CD4-positive, alpha-beta memory T cell (primary cell): Measurements from ENCODE around the gene COL8A2. TPM values are rescaled to one million over a fixed set of nuclear protein-coding genes. Genes with fewer than 3 reads are reported as not detected.

ENCODE experiments used
- CTCF ChIA-PET: fragments of 350-600 bp; sonication (Branson Sonifier 250); formaldehyde crosslinking; loops from one replicate; lab custom pipeline; 2021; ENCODE audit warnings: inconsistent platforms; ENCODE audit not compliant: partially characterized antibody; lab: Charles Lee
- POLR2A ChIA-PET: fragments of 350-600 bp; sonication (Branson Sonifier 250); formaldehyde crosslinking; loops from one replicate; lab custom pipeline; 2021; ENCODE audit not compliant: partially characterized antibody; lab: Charles Lee
- DNase-seq, 5 donors: peaks; one replicate each; pipeline versions ENCODE4 v3.0.0 to v3.0.0-alpha.2; 2020 to 2022; ENCODE audit warnings: mixed read lengths in 1 of 5
- H3K27ac ChIP-seq: one replicate; pipeline ENCODE4 v1.7.0; 2013; ENCODE audit warnings: low read depth, low read length
- H3K27me3 ChIP-seq: 2 replicates; pipeline ENCODE4 v1.7.0; 2013; ENCODE audit warnings: mild to moderate bottlenecking, low read length, moderate library complexity; ENCODE audit not compliant: insufficient read depth
- H3K36me3 ChIP-seq: 2 replicates; pipeline ENCODE4 v1.7.0; 2013; ENCODE audit warnings: mild to moderate bottlenecking, low read length, moderate library complexity; ENCODE audit not compliant: insufficient read depth
- H3K4me1 ChIP-seq: 2 replicates; pipeline ENCODE4 v1.7.0; 2013; ENCODE audit warnings: mild to moderate bottlenecking, low read length, moderate library complexity; ENCODE audit not compliant: insufficient read depth
- H3K4me3 ChIP-seq, 2 donors: one replicate each; pipeline ENCODE4 v1.7.0; 2013; ENCODE audit warnings: low read length in 2 of 2, mild to moderate bottlenecking in 1 of 2
- H3K9me3 ChIP-seq, 2 donors: one replicate each; pipeline ENCODE4 v1.7.0; 2013; ENCODE audit warnings: low read length in 2 of 2, control low read depth in 1 of 2; ENCODE audit not compliant: control insufficient read depth in 1 of 2
- H3K27ac Mint-ChIP-seq, 7 donors: one replicate each; pipeline ENCODE4 v1.8.0; 2020 to 2021; ENCODE audit warnings: mixed read lengths in 7 of 7, mild to moderate bottlenecking in 6 of 7, inconsistent platforms in 3 of 7, moderate library complexity in 3 of 7
- H3K27me3 Mint-ChIP-seq, 2 donors: one replicate each; pipeline ENCODE4 v1.8.0; 2020 to 2021; ENCODE audit warnings: mixed read lengths in 2 of 2
- H3K36me3 Mint-ChIP-seq, 2 donors: one replicate each; pipeline ENCODE4 v1.8.0; 2020 to 2021; ENCODE audit warnings: mixed read lengths in 2 of 2, inconsistent platforms in 1 of 2, mild to moderate bottlenecking in 1 of 2
- H3K4me1 Mint-ChIP-seq, 4 donors: one replicate each; pipeline ENCODE4 v1.8.0; 2020 to 2021; ENCODE audit warnings: mixed read lengths in 4 of 4, mild to moderate bottlenecking in 1 of 4
- H3K4me3 Mint-ChIP-seq, 8 donors: one replicate each; pipeline ENCODE4 v1.8.0; 2020 to 2021; ENCODE audit warnings: mixed read lengths in 8 of 8, mild to moderate bottlenecking in 7 of 8, moderate library complexity in 6 of 8, inconsistent platforms in 3 of 8
- H3K9me3 Mint-ChIP-seq, 8 donors: one replicate each; pipeline ENCODE4 v1.8.0; 2020 to 2021; ENCODE audit warnings: mixed read lengths in 8 of 8, mild to moderate bottlenecking in 5 of 8, inconsistent platforms in 3 of 8, moderate library complexity in 1 of 8
- intact Hi-C: fragments of 100-400 bp; cut with micrococcal nuclease; formaldehyde crosslinking; loops from one replicate; pipeline ENCODE4 v1.15.1; 2023
- polyA plus RNA-seq, 2 donors: library from polyadenylated mRNA; unstranded; fragments of 300-500 nt; fragmentation: Illumina TruSeq; gene quantifications; one replicate each; pipeline ENCODE4 v1.2.3, GENCODE V29; 2021
- total RNA-seq, 2 experiments: library from RNA; stranded (reverse); gene quantifications; one replicate each; pipeline ENCODE4 v1.2.3, GENCODE V29; 2021

Gene COL8A2
- total and polyA plus RNA-seq, 4 experiments from 2014 or later: 0.25 to 0.26 TPM; not detected in 2

DNA sequence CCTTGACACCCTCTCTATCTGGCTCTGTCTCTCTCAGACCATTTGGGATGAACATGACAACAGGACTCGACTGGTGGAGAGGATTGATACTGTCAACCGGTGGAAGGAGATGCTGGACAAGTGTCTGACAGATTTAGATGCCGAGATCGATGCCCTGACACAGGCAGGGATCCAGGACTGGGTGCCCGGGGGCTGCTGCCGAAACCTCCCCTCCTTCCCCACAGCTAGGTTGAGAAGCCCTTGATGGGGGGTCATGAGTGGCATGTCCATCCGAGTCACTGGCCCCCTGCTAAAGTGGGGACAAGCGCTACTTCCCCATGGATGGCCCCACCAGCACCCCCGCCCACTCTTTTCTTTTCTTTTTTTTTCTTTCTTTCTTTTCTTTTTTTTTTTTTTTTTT lies 39.9 kb downstream of the COL8A2 start:
- Histone ChIP-seq H3K9me3 (no peaks in the 10 kb centered on the region), H3K27ac (no peak overlapping the region), H3K4me3 (no peak overlapping the region), H3K4me1 (peaks cover 14% of the 10 kb centered on the region), H3K36me3 (no peaks in the 10 kb centered on the region), H3K27me3 (no peaks in the 10 kb centered on the region)
- Mint-ChIP-seq H3K27me3 (peaks cover 12 to 23% of the 10 kb centered on the region in 2 donors), H3K4me3 (no peak overlapping the region), H3K4me1 (peaks cover 9 to 16% (median 11%) of the 10 kb centered on the region in 4 donors), H3K9me3 (no peaks in the 10 kb centered on the region), H3K36me3 (peaks cover 0 to 6% of the 10 kb centered on the region in 2 donors), H3K27ac (peak overlapping the region in 1 of 7 donors; percentile 40)
- intact Hi-C loops: loop anchor here (5.0 kb wide), 1 partner anchor 302 kb away; the partner anchor contains the start of gene STK40
- ChIA-PET POLR2A (no interaction called here), CTCF (no interaction called here)
- DNase-seq: no peak

DNA sequence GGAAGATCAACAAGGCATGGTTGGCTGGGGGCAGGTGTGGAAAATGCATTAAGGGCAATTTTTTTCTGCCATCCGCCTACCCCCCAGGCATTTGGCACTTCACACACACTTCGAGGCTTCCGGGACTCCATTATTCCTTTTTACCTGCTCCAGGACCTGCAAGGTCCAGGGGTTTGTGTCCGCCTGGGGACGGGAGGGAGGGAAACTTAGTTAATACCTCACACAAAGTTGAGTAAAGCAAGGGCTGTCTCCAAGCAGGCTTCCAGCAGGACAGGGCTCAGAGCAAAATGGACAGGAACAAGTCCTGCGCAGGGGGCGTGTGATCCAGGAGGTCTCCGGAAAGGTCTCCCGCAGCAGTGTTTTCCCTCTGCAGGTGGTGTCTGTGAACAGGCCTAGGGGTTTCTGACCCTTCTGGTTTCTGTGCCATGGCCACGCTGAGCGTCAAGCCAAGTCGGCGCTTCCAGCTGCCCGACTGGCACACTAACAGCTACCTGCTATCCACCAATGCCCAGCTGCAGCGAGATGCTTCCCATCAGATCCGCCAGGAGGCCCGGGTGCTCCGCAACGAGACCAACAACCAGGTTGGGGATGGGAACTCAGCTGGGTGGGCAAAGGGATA lies 40.4 kb downstream of the COL8A2 start:
- no peak for DNase-seq
- Mint-ChIP-seq H3K27me3 (peaks cover 12 to 24% of the 10 kb centered on the region in 2 donors), H3K4me3 (peak overlapping the region in 1 of 8 donors; percentile 31), H3K4me1 (peaks cover 5 to 11% (median 6%) of the 10 kb centered on the region in 4 donors), H3K27ac (peak overlapping the region in 2 of 7 donors; percentile 15 to 40), H3K36me3 (peaks cover 0 to 4% of the 10 kb centered on the region in 2 donors), H3K9me3 (no peaks in the 10 kb centered on the region)
- intact Hi-C loops: loop anchor here (5.0 kb wide), 1 partner anchor 303 kb away; the partner anchor contains the start of gene STK40
- POLR2A ChIA-PET: no interaction called here
- Histone ChIP-seq H3K36me3 (no peaks in the 10 kb centered on the region), H3K27ac (no peak overlapping the region), H3K4me3 (no peak overlapping the region), H3K27me3 (no peaks in the 10 kb centered on the region), H3K9me3 (no peaks in the 10 kb centered on the region), H3K4me1 (peaks cover 9% of the 10 kb centered on the region)
- CTCF ChIA-PET: no interaction called here

DNA sequence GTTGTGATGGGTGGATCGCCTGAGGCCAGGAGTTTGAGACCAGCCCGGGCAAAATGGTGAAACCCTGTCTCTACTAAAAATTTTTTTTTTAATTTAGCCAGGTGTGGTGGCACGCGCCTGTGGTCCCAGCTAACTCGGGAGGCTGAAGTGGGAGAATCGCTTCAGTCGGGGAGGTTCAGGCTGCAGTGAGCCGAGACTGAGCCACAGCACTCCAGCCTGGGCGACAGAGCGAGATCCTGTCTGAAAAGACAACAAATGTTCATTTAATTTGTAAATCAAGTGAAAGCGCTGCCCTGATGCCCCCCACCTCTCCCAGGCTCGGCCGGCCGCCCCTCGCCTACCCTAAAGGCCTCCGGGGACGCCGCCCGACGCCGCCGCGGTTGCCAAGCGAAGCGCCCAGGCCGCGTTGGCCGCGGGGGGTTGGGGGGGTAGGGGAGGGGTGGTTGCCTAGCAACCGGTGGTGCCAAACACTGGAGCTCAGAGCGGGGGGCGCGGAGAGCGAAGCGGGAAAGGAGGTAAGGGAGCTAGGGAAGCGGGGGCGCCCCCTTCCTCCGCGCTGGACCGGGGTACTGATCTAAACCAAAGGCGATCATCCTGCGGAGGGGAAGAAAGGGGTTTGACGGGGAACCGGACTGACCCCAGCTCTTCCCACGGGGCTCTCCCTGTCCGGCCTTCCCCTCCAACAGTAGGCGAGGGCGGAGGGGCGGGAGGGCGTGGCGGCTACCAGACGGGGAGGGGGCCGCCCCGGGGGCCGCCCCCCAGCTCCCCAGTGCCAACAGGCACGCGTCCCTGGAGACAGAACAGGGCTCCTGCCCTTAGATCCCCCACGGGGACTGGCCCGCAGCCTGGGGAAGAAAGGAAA lies 41.2 kb downstream of the COL8A2 start, which contains the start of gene TEKT2:
Gene TEKT2, plus strand, starts transcription at position 460 of the 862 bp plus-strand sequence. CDS start 828 bp downstream, outside the sequence.
- H3K4me3 ChIP-seq: no peak within 1 kb of the TSS
- peaks cover 6% of the 10 kb centered on the region for H3K4me1 ChIP-seq
- H3K4me3 Mint-ChIP-seq: peak within 1 kb of the TSS in 1 of 8 donors; percentile 31

DNA sequence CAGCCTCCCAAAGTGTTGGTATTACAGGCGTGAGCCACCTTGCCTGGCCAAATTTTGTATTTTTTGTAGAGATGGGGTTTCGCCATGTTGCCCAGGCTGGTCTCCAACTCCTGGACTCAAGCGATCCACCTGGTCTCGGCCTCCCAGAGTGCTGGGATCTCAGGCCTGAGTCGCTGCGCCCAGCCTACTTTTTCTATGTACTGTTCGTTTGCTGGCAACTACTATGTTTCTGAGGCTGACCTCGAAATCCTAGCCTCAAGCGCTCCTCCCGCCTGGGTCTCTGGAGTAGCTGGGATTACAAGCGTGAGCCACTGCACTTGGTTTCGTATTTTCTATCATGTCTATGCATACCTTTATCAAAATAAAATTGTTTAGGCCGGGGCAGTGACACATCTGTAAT lies 41.8 kb downstream of the COL8A2 start:
- Histone ChIP-seq H3K9me3 (no peaks in the 10 kb centered on the region), H3K27me3 (no peaks in the 10 kb centered on the region), H3K36me3 (no peaks in the 10 kb centered on the region), H3K4me1 (peaks cover 2% of the 10 kb centered on the region), H3K4me3 (no peak overlapping the region), H3K27ac (no peak overlapping the region)
- Mint-ChIP-seq H3K36me3 (no peaks in the 10 kb centered on the region), H3K4me1 (peaks cover 0 to 4% (median under 1%) of the 10 kb centered on the region in 4 donors), H3K9me3 (no peaks in the 10 kb centered on the region), H3K4me3 (no peak overlapping the region), H3K27ac (no peak overlapping the region), H3K27me3 (peaks cover 14 to 27% of the 10 kb centered on the region in 2 donors)
- intact Hi-C loops: no loop called here
- DNase-seq: no peak
- ChIA-PET POLR2A (no interaction called here), CTCF (no interaction called here)

More for the DNA sequence above, 41.2 kb downstream of the COL8A2 start, which contains the start of gene TEKT2:
- ChIA-PET CTCF (no interaction called here), POLR2A (no interaction called here)
- Histone ChIP-seq H3K9me3 (no peaks in the 10 kb centered on the region), H3K27ac (no peak within 1 kb of the TSS), H3K36me3 (no peaks in the 10 kb centered on the region), H3K27me3 (no peaks in the 10 kb centered on the region)
- intact Hi-C loops: no loop called here
- Mint-ChIP-seq H3K36me3 (no peaks in the 10 kb centered on the region), H3K27ac (peak within 1 kb of the TSS in 2 of 7 donors; percentile 15 to 40), H3K9me3 (no peaks in the 10 kb centered on the region), H3K27me3 (peaks cover 14 to 27% of the 10 kb centered on the region in 2 donors), H3K4me1 (peaks cover 0 to 4% (median under 1%) of the 10 kb centered on the region in 4 donors)
- DNase-seq: no peak

DNA sequence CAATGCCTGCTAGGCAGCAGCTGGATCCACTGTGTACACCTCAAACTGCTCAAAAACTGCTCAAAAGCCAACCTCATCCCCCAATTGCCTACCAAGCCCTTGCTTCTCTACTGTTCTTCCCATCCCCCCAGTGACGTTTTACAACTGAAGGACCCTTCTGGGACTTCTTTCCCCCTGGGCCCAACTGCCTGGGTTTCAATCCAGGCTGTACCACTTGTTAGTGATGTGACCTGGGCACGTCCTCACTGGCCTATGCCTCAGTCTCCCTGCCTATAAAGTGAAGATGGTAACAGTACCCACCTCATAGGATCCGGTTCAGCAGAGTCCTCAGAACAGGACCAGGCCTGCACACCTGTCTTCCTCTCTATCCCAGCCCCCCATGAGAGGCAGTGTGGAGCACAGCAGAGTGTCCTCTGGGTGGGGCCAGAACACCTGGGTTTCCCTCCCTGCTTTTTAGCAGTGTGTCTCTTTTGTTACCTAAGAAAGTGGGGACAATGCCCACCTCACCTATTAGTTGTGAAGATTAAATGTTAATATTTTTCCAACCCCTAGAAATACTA lies 43.0 kb downstream of the COL8A2 start:
- POLR2A ChIA-PET: no interaction called here
- Histone ChIP-seq H3K9me3 (no peaks in the 10 kb centered on the region), H3K27ac (no peak overlapping the region), H3K36me3 (no peaks in the 10 kb centered on the region), H3K4me1 (no peaks in the 10 kb centered on the region), H3K4me3 (no peak overlapping the region), H3K27me3 (no peaks in the 10 kb centered on the region)
- H3K36me3 Mint-ChIP-seq: no peaks in the 10 kb centered on the region
- H3K27me3 Mint-ChIP-seq: peaks cover 14 to 27% of the 10 kb centered on the region in 2 donors
- no peak overlapping the region for H3K4me3 Mint-ChIP-seq
- peaks cover 0 to 2% (median 0%) of the 10 kb centered on the region in 4 donors for H3K4me1 Mint-ChIP-seq
- intact Hi-C loops: no loop called here
- CTCF ChIA-PET: no interaction called here
- H3K27ac Mint-ChIP-seq: no peak overlapping the region
- no peak for DNase-seq
- no peaks in the 10 kb centered on the region for H3K9me3 Mint-ChIP-seq

DNA sequence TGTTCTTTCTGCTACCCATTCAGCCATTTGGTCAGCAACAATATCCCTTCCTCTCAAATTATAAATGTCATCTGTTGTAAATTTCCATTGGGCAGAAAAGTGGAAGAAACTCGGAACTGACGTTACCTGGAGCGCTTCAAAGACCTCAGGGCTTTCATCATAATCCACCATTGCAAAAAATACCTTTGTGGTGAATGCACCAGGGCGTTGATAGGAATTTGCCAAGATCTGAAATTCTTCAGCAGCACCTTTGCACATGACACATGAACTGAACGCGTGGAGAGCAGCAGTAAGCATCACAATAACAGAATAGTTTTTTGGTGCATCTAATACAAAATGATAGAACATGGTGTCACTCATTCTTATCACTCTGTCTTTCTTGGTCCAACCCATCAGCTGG lies 44.2 kb downstream of the COL8A2 start:
- ChIA-PET POLR2A (no interaction called here), CTCF (no interaction called here)
- H3K27me3 Mint-ChIP-seq: peaks cover 14 to 21% of the 10 kb centered on the region in 2 donors
- Histone ChIP-seq H3K4me3 (no peak overlapping the region), H3K36me3 (no peaks in the 10 kb centered on the region), H3K27ac (no peak overlapping the region), H3K4me1 (no peaks in the 10 kb centered on the region), H3K9me3 (no peaks in the 10 kb centered on the region), H3K27me3 (no peaks in the 10 kb centered on the region)
- H3K4me3 Mint-ChIP-seq: no peak overlapping the region
- H3K27ac Mint-ChIP-seq: no peak overlapping the region
- H3K36me3 Mint-ChIP-seq: no peaks in the 10 kb centered on the region
- intact Hi-C loops: no loop called here
- no peaks in the 10 kb centered on the region for H3K4me1 Mint-ChIP-seq
- no peak for DNase-seq
- no peaks in the 10 kb centered on the region for H3K9me3 Mint-ChIP-seq

DNA sequence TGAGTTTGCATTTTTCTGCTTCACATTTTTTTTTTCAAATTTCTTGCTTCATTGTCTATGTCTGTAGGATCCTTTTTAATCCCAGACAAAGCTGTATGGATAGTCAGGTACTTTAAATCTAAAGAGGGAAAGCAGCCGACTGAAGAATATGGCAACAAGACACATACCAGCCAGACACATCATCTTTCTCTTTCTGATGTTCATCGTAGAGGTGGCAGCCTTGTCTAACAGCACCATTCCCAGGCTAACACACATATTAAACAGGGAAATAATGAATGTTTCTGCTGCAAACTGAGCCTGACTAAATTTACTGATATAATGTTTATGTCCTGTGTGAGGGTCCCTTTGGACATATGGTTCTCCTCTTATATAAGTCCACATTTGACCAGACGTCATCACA lies 44.8 kb downstream of the COL8A2 start:
- H3K4me1 Mint-ChIP-seq: no peaks in the 10 kb centered on the region
- POLR2A ChIA-PET: no interaction called here
- no peaks in the 10 kb centered on the region for H3K9me3 ChIP-seq
- no peaks in the 10 kb centered on the region for H3K9me3 Mint-ChIP-seq
- no peak overlapping the region for H3K27ac ChIP-seq
- H3K4me1 ChIP-seq: no peaks in the 10 kb centered on the region
- DNase-seq: no peak
- no peak overlapping the region for H3K27ac Mint-ChIP-seq
- no peak overlapping the region for H3K4me3 ChIP-seq
- H3K36me3 Mint-ChIP-seq: no peaks in the 10 kb centered on the region
- no peak overlapping the region for H3K4me3 Mint-ChIP-seq
- H3K27me3 Mint-ChIP-seq: peaks cover 14 to 21% of the 10 kb centered on the region in 2 donors
- CTCF ChIA-PET: no interaction called here
- no peaks in the 10 kb centered on the region for H3K27me3 ChIP-seq
- intact Hi-C loops: no loop called here
- no peaks in the 10 kb centered on the region for H3K36me3 ChIP-seq
